Calu3 (cell line): ENCODE data around the gene MGAT5. TPM values are rescaled to one million over a fixed set of nuclear protein-coding genes. Genes with fewer than 3 reads are reported as not detected.

ENCODE experiments used
- BruUV-seq: library from RNA; stranded (reverse); fragments of 400-500 nt; replicated peaks from 2 replicates; lab custom pipeline; 2021; lab: Mats Ljungman, UMichigan
- CTCF ChIA-PET: fragments of 300-600 bp; sonication (Branson Sonifier 250); formaldehyde crosslinking; loops from one replicate; lab custom pipeline; 2022; ENCODE audit warnings: antibody characterized with exemption; lab: Charles Lee
- DNase-seq: peaks from one replicate; pipeline ENCODE4 v3.0.0; 2022
- H3K27ac Mint-ChIP-seq: one replicate; pipeline ENCODE4 v1.8.0; 2022; ENCODE audit warnings: mixed read lengths; ENCODE audit not compliant: unreplicated experiment
- H3K27me3 Mint-ChIP-seq: one replicate; pipeline ENCODE4 v1.8.0; 2022; ENCODE audit warnings: mixed read lengths; ENCODE audit not compliant: unreplicated experiment
- H3K36me3 Mint-ChIP-seq: one replicate; pipeline ENCODE4 v1.8.0; 2022; ENCODE audit warnings: mild to moderate bottlenecking, moderate library complexity, mixed read lengths; ENCODE audit not compliant: insufficient read depth, unreplicated experiment
- H3K4me1 Mint-ChIP-seq: one replicate; pipeline ENCODE4 v1.8.0; 2022; ENCODE audit warnings: mild to moderate bottlenecking, low read depth, mixed read lengths; ENCODE audit not compliant: unreplicated experiment
- H3K4me3 Mint-ChIP-seq: one replicate; pipeline ENCODE4 v1.8.0; 2022; ENCODE audit warnings: mild to moderate bottlenecking, low read depth, moderate library complexity, mixed read lengths; ENCODE audit not compliant: unreplicated experiment
- H3K9me3 Mint-ChIP-seq: one replicate; pipeline ENCODE4 v1.8.0; 2022; ENCODE audit warnings: low read depth, mixed read lengths; ENCODE audit not compliant: unreplicated experiment
- CTCF ChIP-seq: fragments of 200-600 bp; IDR thresholded peaks from one replicate; pipeline ENCODE4 v1.8.0; 2022; ENCODE audit warnings: antibody characterized with exemption; ENCODE audit not compliant: unreplicated experiment
- intact Hi-C: fragments of 100-400 bp; cut with micrococcal nuclease; formaldehyde crosslinking; loops from one replicate; pipeline ENCODE4 v1.10.0; 2022; ENCODE audit not compliant: unreplicated experiment
- total RNA-seq: library from RNA; stranded (reverse); gene quantifications from 2 replicates; pipeline ENCODE4 v1.2.3, GENCODE V29; 2022

The MGAT5 gene
- total RNA-seq, 1 experiment from 2014 or later: 129 TPM

- intact Hi-C loops: loop anchor here (5.0 kb wide), 1 partner anchor 244 kb away; no protein-coding TSS in a partner anchor
- H3K27me3 Mint-ChIP-seq: no peaks in the 10 kb centered on the region
- no peak overlapping the region for H3K4me3 Mint-ChIP-seq
- H3K36me3 Mint-ChIP-seq: peaks cover 5% of the 10 kb centered on the region
- no TSS peak for BruUV-seq
- H3K4me1 Mint-ChIP-seq: peaks cover 6% of the 10 kb centered on the region
- no peak for TF ChIP-seq CTCF
- no peaks in the 10 kb centered on the region for H3K9me3 Mint-ChIP-seq
- no peak for DNase-seq
- H3K27ac Mint-ChIP-seq: no peak overlapping the region
- CTCF ChIA-PET: no interaction called here
Observed at GRCh38 chr2:134361648-134362047, 107.8 kb downstream of the MGAT5 start.

- H3K36me3 Mint-ChIP-seq: peaks cover 5% of the 10 kb centered on the region
- H3K4me1 Mint-ChIP-seq: peaks cover 6% of the 10 kb centered on the region
- H3K27me3 Mint-ChIP-seq: no peaks in the 10 kb centered on the region
- no peak for DNase-seq
- no peaks in the 10 kb centered on the region for H3K9me3 Mint-ChIP-seq
- TF ChIP-seq CTCF: no peak
- H3K4me3 Mint-ChIP-seq: no peak overlapping the region
- intact Hi-C loops: loop anchor here (5.0 kb wide), 1 partner anchor 245 kb away; no protein-coding TSS in a partner anchor
- no peak overlapping the region for H3K27ac Mint-ChIP-seq
- no TSS peak for BruUV-seq
- CTCF ChIA-PET: no interaction called here
Observed at GRCh38 chr2:134362152-134362668, 108.3 kb downstream of the MGAT5 start.

- CTCF ChIA-PET: no interaction called here
- no peaks in the 10 kb centered on the region for H3K9me3 Mint-ChIP-seq
- TF ChIP-seq CTCF: no peak
- H3K36me3 Mint-ChIP-seq: peaks cover 5% of the 10 kb centered on the region
- DNase-seq: no peak
- H3K27ac Mint-ChIP-seq: no peak overlapping the region
- BruUV-seq: no TSS peak
- no peak overlapping the region for H3K4me3 Mint-ChIP-seq
- peaks cover 6% of the 10 kb centered on the region for H3K4me1 Mint-ChIP-seq
- intact Hi-C loops: loop anchor here (5.0 kb wide), 1 partner anchor 245 kb away; no protein-coding TSS in a partner anchor
- H3K27me3 Mint-ChIP-seq: no peaks in the 10 kb centered on the region
Observed at GRCh38 chr2:134362740-134363139, 108.9 kb downstream of the MGAT5 start.

- peak; percentile 20 for DNase-seq
- Mint-ChIP-seq H3K27me3 (no peaks in the 10 kb centered on the region), H3K4me1 (peaks cover 8% of the 10 kb centered on the region), H3K36me3 (peaks cover 13% of the 10 kb centered on the region), H3K4me3 (no peak overlapping the region), H3K27ac (no peak overlapping the region), H3K9me3 (no peaks in the 10 kb centered on the region)
- CTCF ChIA-PET: interaction anchor here (0.8 kb wide), 1 partner anchor 46 kb away, joined by 3 read pairs; no protein-coding TSS in a partner anchor
- TF ChIP-seq CTCF: no peak
- intact Hi-C loops: no loop called here
- BruUV-seq: no TSS peak
Observed at GRCh38 chr2:134365356-134365755, 111.5 kb downstream of the MGAT5 start.
